Liver (tissue), 9 donors: Measurements from ENCODE around the gene FAM118A. TPM values are rescaled to one million over a fixed set of nuclear protein-coding genes. Genes with fewer than 3 reads are reported as not detected.
A peak's percentile ranks its signal among the peaks of the same experiment; 100 is the strongest.

ENCODE experiments used
- DNase-seq: peaks from one replicate; pipeline ENCODE4 v3.0.0-alpha.2; 2017; ENCODE audit warnings: low spot score
- H3K27ac ChIP-seq, 2 donors: one replicate each; pipeline ENCODE4 v1.7.0; 2013; ENCODE audit warnings: inconsistent platforms in 2 of 2, low read length in 2 of 2, control low read depth in 1 of 2, low read depth in 1 of 2, mild to moderate bottlenecking in 1 of 2
- H3K27me3 ChIP-seq, 4 donors: one replicate each; pipeline versions ENCODE4 v1.6.1 to v1.7.0; 2013; ENCODE audit warnings: low read length in 3 of 4, inconsistent platforms in 1 of 4, mild to moderate bottlenecking in 1 of 4, moderate library complexity in 1 of 4; ENCODE audit not compliant: control insufficient read depth in 4 of 4, insufficient read depth in 4 of 4
- H3K36me3 ChIP-seq, 4 donors: one replicate each; pipeline versions ENCODE4 v1.6.1 to v1.7.0; 2013; ENCODE audit warnings: low read length in 3 of 4, mild to moderate bottlenecking in 3 of 4, low read depth in 1 of 4, moderate library complexity in 1 of 4; ENCODE audit not compliant: control insufficient read depth in 4 of 4, insufficient read depth in 3 of 4
- H3K4me1 ChIP-seq, 4 donors: one replicate each; pipeline versions ENCODE4 v1.6.1 to v1.7.0; 2013; ENCODE audit warnings: low read length in 3 of 4, mild to moderate bottlenecking in 3 of 4, moderate library complexity in 1 of 4; ENCODE audit not compliant: control insufficient read depth in 4 of 4, insufficient read depth in 4 of 4
- H3K4me3 ChIP-seq, 3 donors: one replicate each; pipeline versions ENCODE4 v1.6.1 to v1.7.0; 2013; ENCODE audit warnings: low read length in 3 of 3, control low read depth in 1 of 3, low read depth in 1 of 3, mild to moderate bottlenecking in 1 of 3
- H3K9ac ChIP-seq, 2 donors: one replicate each; pipeline ENCODE4 v1.7.0; 2013; ENCODE audit warnings: low read length in 2 of 2, mild to moderate bottlenecking in 2 of 2, moderate library complexity in 2 of 2, control low read depth in 1 of 2, low read depth in 1 of 2
- H3K9me3 ChIP-seq, 4 donors: one replicate each; pipeline versions ENCODE4 v1.6.1 to v1.7.0; 2013; ENCODE audit warnings: low read length in 3 of 4; ENCODE audit not compliant: control insufficient read depth in 4 of 4
- ATF3 ChIP-seq: IDR thresholded peaks from 2 replicates; pipeline ENCODE4 v1.6.1; 2016; ENCODE audit warnings: antibody characterized with exemption
- CTCF ChIP-seq: fragments of 150-350 bp; IDR thresholded peaks from 2 replicates; pipeline ENCODE4 v1.5.1; 2017; ENCODE audit warnings: improper control_type of control experiment, low read depth, low read length; ENCODE audit not compliant: missing input control
- FOXA1 ChIP-seq: IDR thresholded peaks from 2 replicates; pipeline ENCODE4 v1.6.1; 2016; ENCODE audit warnings: antibody characterized with exemption
- FOXA2 ChIP-seq: IDR thresholded peaks from 2 replicates; pipeline ENCODE4 v1.6.1; 2016; ENCODE audit warnings: antibody characterized with exemption
- GABPA ChIP-seq, 2 donors: IDR thresholded peaks in 1 of 2; conservative IDR thresholded peaks in 1 of 2; 2 replicates each; pipeline ENCODE4 v1.6.1; 2016; ENCODE audit warnings: antibody characterized with exemption in 2 of 2, mild to moderate bottlenecking in 1 of 2, moderate library complexity in 1 of 2
- HNF4A ChIP-seq, 2 donors: conservative IDR thresholded peaks; 2 replicates each; pipeline ENCODE4 v1.6.1; 2016; ENCODE audit warnings: antibody characterized with exemption in 2 of 2, mild to moderate bottlenecking in 2 of 2
- HNF4G ChIP-seq: IDR thresholded peaks from 2 replicates; pipeline ENCODE4 v1.6.1; 2016; ENCODE audit warnings: antibody characterized with exemption
- JUND ChIP-seq, 2 donors: IDR thresholded peaks; 2 replicates each; pipeline ENCODE4 v1.6.1; 2016; ENCODE audit warnings: antibody characterized with exemption in 2 of 2
- NR2F2 ChIP-seq: IDR thresholded peaks from 2 replicates; pipeline ENCODE4 v1.6.1; 2016; ENCODE audit warnings: antibody characterized with exemption
- RAD21 ChIP-seq, 2 donors: IDR thresholded peaks; 2 replicates each; pipeline ENCODE4 v1.6.1; 2016; ENCODE audit warnings: antibody characterized with exemption in 2 of 2, mild to moderate bottlenecking in 2 of 2
- RXRA ChIP-seq, 2 donors: IDR thresholded peaks; 2 replicates each; pipeline ENCODE4 v1.6.1; 2017 to 2018; ENCODE audit warnings: antibody characterized with exemption in 2 of 2, mild to moderate bottlenecking in 1 of 2
- SP1 ChIP-seq: IDR thresholded peaks from 2 replicates; pipeline ENCODE4 v1.6.1; 2018; ENCODE audit warnings: antibody characterized with exemption, mild to moderate bottlenecking
- ZBTB33 ChIP-seq: IDR thresholded peaks from 2 replicates; pipeline ENCODE4 v1.6.1; 2016; ENCODE audit warnings: antibody characterized with exemption
- WGBS: extraction: QIAGEN DNeasy Blood & Tissue Kit; methylation state at CpG from one replicate; pipeline ENCODE4 v1.1.7; 2013; 5-methylcytosine and 5-hydroxymethylcytosine counted together
- polyA plus RNA-seq, 2 donors: library from polyadenylated mRNA; stranded (reverse) in 1 of 2; unstranded in 1 of 2; fragments of 200-250 nt in 1 of 2; fragments of >200 nt in 1 of 2; fragmentation: Nextera tagmentation in 1 of 2; extraction: Ambion mirVana in 1 of 2; gene quantifications; one replicate each; pipeline versions ENCODE4 v1.2.1 to v1.2.3, GENCODE V29; 2013 to 2015
- total RNA-seq, 2 donors: library from RNA; depleted of rRNA; stranded (reverse); fragments of >200 nt; gene quantifications; one replicate each; pipeline ENCODE4 v1.2.3, GENCODE V29; 2014
- TF ChIP-seq, protein P1 (sequence below): IDR thresholded peaks from 2 replicates; pipeline ENCODE4 v1.6.1; 2016; ENCODE audit warnings: antibody characterized with exemption
- donor health status: healthy.
- donor health status: healthy.
- donor health status: healthy.
- donor health status: healthy.
- donor health status: healthy.

Gene FAM118A
- total and polyA plus RNA-seq, 4 donors = 4.7 to 36.0 (median 5.6) TPM

- H3K27ac ChIP-seq = peak overlapping the region; percentile 71 to 81
- DNase-seq = no peak
- peaks cover 7 to 36% (median 31%) of the 10 kb centered on the region in 4 donors for H3K4me1 ChIP-seq
- no peak for TF ChIP-seq FOXA1
- TF ChIP-seq, protein P1, sequence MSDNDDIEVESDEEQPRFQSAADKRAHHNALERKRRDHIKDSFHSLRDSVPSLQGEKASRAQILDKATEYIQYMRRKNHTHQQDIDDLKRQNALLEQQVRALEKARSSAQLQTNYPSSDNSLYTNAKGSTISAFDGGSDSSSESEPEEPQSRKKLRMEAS = peak; percentile 73
- TF ChIP-seq SP1 = peak; percentile 62
- peak; percentile 85 to 91 for TF ChIP-seq RXRA (IDR thresholded peaks at IDR 0.05)
- TF ChIP-seq NR2F2 = peak; percentile 63
- TF ChIP-seq HNF4A (conservative IDR thresholded peaks at IDR 0.05) = peak; percentile 16 to 26
- TF ChIP-seq GABPA (IDR thresholded peaks at IDR 0.05 in 1 of 2, conservative IDR thresholded peaks at IDR 0.05 in 1 of 2) = no peak
- no peak for TF ChIP-seq HNF4G
- TF ChIP-seq RAD21 (IDR thresholded peaks at IDR 0.05) = peak in 1 of 2 donors; percentile 17
- H3K36me3 ChIP-seq = peaks cover 0 to 11% (median 4%) of the 10 kb centered on the region in 4 donors
- H3K9me3 ChIP-seq = no peaks in the 10 kb centered on the region
- WGBS = 20% methylated on average over 18 of the region's 18 CpGs
- peak overlapping the region in 1 of 2 donors; percentile 55 for H3K9ac ChIP-seq
- H3K4me3 ChIP-seq = no peak overlapping the region
- no peaks in the 10 kb centered on the region for H3K27me3 ChIP-seq
Observed at GRCh38 chr22:45336971-45337431, 27.3 kb downstream of the FAM118A start.

DNA sequence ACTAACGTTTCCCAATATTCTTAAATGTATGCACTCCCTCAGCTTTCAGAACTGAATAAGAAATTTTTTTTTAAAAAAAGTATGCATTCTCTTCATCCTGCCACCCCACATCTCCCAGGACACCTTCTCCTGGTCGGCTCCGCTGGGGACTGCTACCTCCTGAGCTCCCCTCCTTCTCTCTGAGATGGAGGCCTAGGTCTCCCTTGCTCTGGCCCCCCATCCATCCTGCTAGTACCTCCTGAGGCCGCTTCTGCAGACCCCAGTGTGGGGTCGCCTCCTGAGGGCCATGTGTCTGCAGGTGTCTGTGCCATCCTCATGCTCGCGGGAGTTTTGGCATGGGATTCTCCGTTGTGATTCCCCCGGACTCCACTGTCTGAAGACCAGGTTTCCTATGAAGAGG lies 27.8 kb downstream of the FAM118A start:
- DNase-seq = no peak
- H3K9me3 ChIP-seq = no peaks in the 10 kb centered on the region
- H3K9ac ChIP-seq = no peak overlapping the region
- H3K4me1 ChIP-seq = peaks cover 7 to 36% (median 31%) of the 10 kb centered on the region in 4 donors
- H3K27me3 ChIP-seq = no peaks in the 10 kb centered on the region
- no peak overlapping the region for H3K4me3 ChIP-seq
- no peak for TF ChIP-seq SP1
- TF ChIP-seq NR2F2 = no peak
- TF ChIP-seq CTCF = no peak
- TF ChIP-seq ZBTB33 = no peak
- H3K36me3 ChIP-seq = peaks cover 0 to 14% (median 4%) of the 10 kb centered on the region in 4 donors
- peak overlapping the region in 1 of 2 donors; percentile 71 for H3K27ac ChIP-seq
- 88% methylated on average over 9 of the region's 9 CpGs for WGBS

DNA sequence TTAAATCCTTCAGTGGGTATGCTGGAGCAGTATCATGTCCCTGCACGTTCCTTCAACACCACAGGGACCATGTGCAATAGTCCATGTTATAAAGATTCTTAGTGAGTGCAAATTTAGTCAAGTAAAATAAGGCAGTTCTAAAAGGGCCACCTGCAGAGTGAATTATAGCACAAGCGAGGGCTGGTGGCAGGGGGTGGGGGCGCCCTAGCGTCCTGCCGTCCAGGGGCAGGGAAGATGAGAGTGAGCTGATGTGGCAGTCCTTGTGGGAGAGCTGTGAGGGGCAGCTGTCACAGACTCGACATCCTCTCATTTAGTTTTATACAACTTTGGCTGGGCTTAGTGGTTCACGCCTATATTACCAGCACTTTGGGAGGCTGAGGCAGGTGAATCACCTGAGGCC lies 29.1 kb downstream of the FAM118A start:
- Histone ChIP-seq H3K4me1 (peaks cover 7 to 36% (median 31%) of the 10 kb centered on the region in 4 donors), H3K9ac (no peak overlapping the region), H3K27me3 (no peaks in the 10 kb centered on the region), H3K9me3 (no peaks in the 10 kb centered on the region), H3K4me3 (no peak overlapping the region), H3K27ac (no peak overlapping the region), H3K36me3 (peaks cover 0 to 14% (median 4%) of the 10 kb centered on the region in 4 donors)
- TF ChIP-seq ATF3 = no peak
- no peak for TF ChIP-seq CTCF
- no peak for TF ChIP-seq JUND (IDR thresholded peaks at IDR 0.05)
- TF ChIP-seq FOXA1 = no peak
- no peak for TF ChIP-seq GABPA (IDR thresholded peaks at IDR 0.05 in 1 of 2, conservative IDR thresholded peaks at IDR 0.05 in 1 of 2)
- TF ChIP-seq NR2F2 = no peak
- no peak for TF ChIP-seq FOXA2
- DNase-seq = no peak
- WGBS = 95% methylated on average over 7 of the region's 7 CpGs
